ENCODE measurements around the gene ZNF576.
A peak's percentile ranks its signal among the peaks of the same experiment; 100 is the strongest.

Gene ZNF576

GRCh38 chr19:43636121-43636683 is 39.8 kb downstream of the ZNF576 start:
- H3K9ac ChIP-seq (ENCODE audit: low read length in 5 of 5), result no peak overlapping the region

GRCh38 chr19:43638214-43638994 is 42.0 kb downstream of the ZNF576 start:
- Histone ChIP-seq H3K9me3 (ENCODE audit: control insufficient read depth in 5 of 5, low read length in 5 of 5) (no peaks in the 10 kb centered on the region), H3K36me3 (ENCODE audit: control insufficient read depth in 5 of 5, insufficient read depth in 5 of 5, low read length in 5 of 5) (no peaks in the 10 kb centered on the region), H3K27me3 (ENCODE audit: control insufficient read depth in 5 of 5, insufficient read depth in 4 of 5, low read length in 5 of 5) (peaks cover 5 to 40% (median 31%) of the 10 kb centered on the region in 5 donors), H3K9ac (ENCODE audit: low read length in 5 of 5) (no peak overlapping the region), H3K4me1 (ENCODE audit: control insufficient read depth in 5 of 5, insufficient read depth in 5 of 5, low read length in 5 of 5) (peaks cover 4 to 14% (median 12%) of the 10 kb centered on the region in 5 donors), H3K4me3 (ENCODE audit: low read depth in 1 of 5, low read length in 5 of 5) (no peak overlapping the region), H3K27ac (ENCODE audit: low read depth, low read length) (no peak overlapping the region)

More at GRCh38 chr19:43636121-43636683, 39.8 kb downstream of the ZNF576 start:
- Histone ChIP-seq H3K9me3 (ENCODE audit: control insufficient read depth in 5 of 5, low read length in 5 of 5) (no peaks in the 10 kb centered on the region), H3K4me1 (ENCODE audit: control insufficient read depth in 5 of 5, insufficient read depth in 5 of 5, low read length in 5 of 5) (peaks cover 0 to 14% (median 12%) of the 10 kb centered on the region in 5 donors), H3K27ac (ENCODE audit: low read depth, low read length) (no peak overlapping the region), H3K4me3 (ENCODE audit: low read depth in 1 of 5, low read length in 5 of 5) (no peak overlapping the region), H3K36me3 (ENCODE audit: control insufficient read depth in 5 of 5, insufficient read depth in 5 of 5, low read length in 5 of 5) (no peaks in the 10 kb centered on the region), H3K27me3 (ENCODE audit: control insufficient read depth in 5 of 5, insufficient read depth in 4 of 5, low read length in 5 of 5) (peaks cover 5 to 34% (median 27%) of the 10 kb centered on the region in 5 donors)

GRCh38 chr19:43638995-43639518 is 42.7 kb downstream of the ZNF576 start:
- H3K4me1 ChIP-seq (ENCODE audit: control insufficient read depth in 5 of 5, insufficient read depth in 5 of 5, low read length in 5 of 5), result peaks cover 4 to 14% (median 12%) of the 10 kb centered on the region in 5 donors
- H3K36me3 ChIP-seq (ENCODE audit: control insufficient read depth in 5 of 5, insufficient read depth in 5 of 5, low read length in 5 of 5), result no peaks in the 10 kb centered on the region
- no peak overlapping the region for H3K9ac ChIP-seq (ENCODE audit: low read length in 5 of 5)
- no peak overlapping the region for H3K27ac ChIP-seq (ENCODE audit: low read depth, low read length)
- H3K9me3 ChIP-seq (ENCODE audit: control insufficient read depth in 5 of 5, low read length in 5 of 5), result no peaks in the 10 kb centered on the region
- H3K27me3 ChIP-seq (ENCODE audit: control insufficient read depth in 5 of 5, insufficient read depth in 4 of 5, low read length in 5 of 5), result peaks cover 5 to 40% (median 31%) of the 10 kb centered on the region in 5 donors
- H3K4me3 ChIP-seq (ENCODE audit: low read depth in 1 of 5, low read length in 5 of 5), result peak overlapping the region in 2 of 5 donors; percentile 17 to 45

- H3K36me3 ChIP-seq (ENCODE audit: control insufficient read depth in 5 of 5, insufficient read depth in 5 of 5, low read length in 5 of 5), result no peaks in the 10 kb centered on the region
- no peak within 1 kb of the TSS for H3K27ac ChIP-seq (ENCODE audit: low read depth, low read length)
- H3K4me3 ChIP-seq (ENCODE audit: low read depth in 1 of 5, low read length in 5 of 5), result peak within 1 kb of the TSS; percentile 45 to 78 (median 57)
- H3K9me3 ChIP-seq (ENCODE audit: control insufficient read depth in 5 of 5, low read length in 5 of 5), result no peaks in the 10 kb centered on the region
- peaks cover 4 to 14% (median 12%) of the 10 kb centered on the region in 5 donors for H3K4me1 ChIP-seq (ENCODE audit: control insufficient read depth in 5 of 5, insufficient read depth in 5 of 5, low read length in 5 of 5)
- H3K27me3 ChIP-seq (ENCODE audit: control insufficient read depth in 5 of 5, insufficient read depth in 4 of 5, low read length in 5 of 5), result peaks cover 4 to 40% (median 31%) of the 10 kb centered on the region in 5 donors
- H3K9ac ChIP-seq (ENCODE audit: low read length in 5 of 5), result peak within 1 kb of the TSS in 3 of 5 donors; percentile 16 to 55 (median 41)
Measured at GRCh38 chr19:43639519-43640423, 43.4 kb downstream of the ZNF576 start, which contains the start of gene CADM4. Gene CADM4 (minus strand): TSS chr19:43639850. CDS start chr19:43639790, 60 bp downstream.

- Histone ChIP-seq H3K36me3 (ENCODE audit: control insufficient read depth in 5 of 5, insufficient read depth in 5 of 5, low read length in 5 of 5) (no peaks in the 10 kb centered on the region), H3K27me3 (ENCODE audit: control insufficient read depth in 5 of 5, insufficient read depth in 4 of 5, low read length in 5 of 5) (peaks cover 0 to 38% (median 29%) of the 10 kb centered on the region in 5 donors), H3K4me3 (ENCODE audit: low read depth in 1 of 5, low read length in 5 of 5) (peak overlapping the region in 4 of 5 donors; percentile 56 to 78 (median 63)), H3K9me3 (ENCODE audit: control insufficient read depth in 5 of 5, low read length in 5 of 5) (no peaks in the 10 kb centered on the region), H3K27ac (ENCODE audit: low read depth, low read length) (no peak overlapping the region), H3K4me1 (ENCODE audit: control insufficient read depth in 5 of 5, insufficient read depth in 5 of 5, low read length in 5 of 5) (peaks cover 4 to 14% (median 12%) of the 10 kb centered on the region in 5 donors), H3K9ac (ENCODE audit: low read length in 5 of 5) (peak overlapping the region in 3 of 5 donors; percentile 16 to 55 (median 41))
Measured at GRCh38 chr19:43640424-43640757, 44.0 kb downstream of the ZNF576 start.

- H3K4me1 ChIP-seq (ENCODE audit: control insufficient read depth in 5 of 5, insufficient read depth in 5 of 5, low read length in 5 of 5), result peaks cover 4 to 14% (median 12%) of the 10 kb centered on the region in 5 donors
- peaks cover 0 to 2% (median 0%) of the 10 kb centered on the region in 5 donors for H3K9me3 ChIP-seq (ENCODE audit: control insufficient read depth in 5 of 5, low read length in 5 of 5)
- H3K36me3 ChIP-seq (ENCODE audit: control insufficient read depth in 5 of 5, insufficient read depth in 5 of 5, low read length in 5 of 5), result peaks cover 0 to 4% (median 0%) of the 10 kb centered on the region in 5 donors
- no peak overlapping the region for H3K4me3 ChIP-seq (ENCODE audit: low read depth in 1 of 5, low read length in 5 of 5)
- H3K27ac ChIP-seq (ENCODE audit: low read depth, low read length), result no peak overlapping the region
- peak overlapping the region in 1 of 5 donors; percentile 75 for H3K9ac ChIP-seq (ENCODE audit: low read length in 5 of 5)
- H3K27me3 ChIP-seq (ENCODE audit: control insufficient read depth in 5 of 5, insufficient read depth in 4 of 5, low read length in 5 of 5), result peaks cover 0 to 28% (median 26%) of the 10 kb centered on the region in 5 donors
Measured at GRCh38 chr19:43641333-43641732, 44.9 kb downstream of the ZNF576 start.

- Histone ChIP-seq H3K27ac (ENCODE audit: low read depth, low read length) (no peak overlapping the region), H3K9me3 (ENCODE audit: control insufficient read depth in 5 of 5, low read length in 5 of 5) (peaks cover 0 to 3% (median 0%) of the 10 kb centered on the region in 5 donors), H3K4me3 (ENCODE audit: low read depth in 1 of 5, low read length in 5 of 5) (no peak overlapping the region), H3K27me3 (ENCODE audit: control insufficient read depth in 5 of 5, insufficient read depth in 4 of 5, low read length in 5 of 5) (peaks cover 0 to 28% (median 24%) of the 10 kb centered on the region in 5 donors), H3K9ac (ENCODE audit: low read length in 5 of 5) (no peak overlapping the region), H3K36me3 (ENCODE audit: control insufficient read depth in 5 of 5, insufficient read depth in 5 of 5, low read length in 5 of 5) (peaks cover 0 to 9% (median 0%) of the 10 kb centered on the region in 5 donors), H3K4me1 (ENCODE audit: control insufficient read depth in 5 of 5, insufficient read depth in 5 of 5, low read length in 5 of 5) (peaks cover 4 to 14% (median 12%) of the 10 kb centered on the region in 5 donors)
Measured at GRCh38 chr19:43642531-43642930, 46.1 kb downstream of the ZNF576 start.

- peaks cover 0 to 13% (median 4%) of the 10 kb centered on the region in 5 donors for H3K36me3 ChIP-seq (ENCODE audit: control insufficient read depth in 5 of 5, insufficient read depth in 5 of 5, low read length in 5 of 5)
- H3K27ac ChIP-seq (ENCODE audit: low read depth, low read length), result no peak overlapping the region
- no peak overlapping the region for H3K4me3 ChIP-seq (ENCODE audit: low read depth in 1 of 5, low read length in 5 of 5)
- peaks cover 0 to 24% (median 22%) of the 10 kb centered on the region in 5 donors for H3K27me3 ChIP-seq (ENCODE audit: control insufficient read depth in 5 of 5, insufficient read depth in 4 of 5, low read length in 5 of 5)
- no peak overlapping the region for H3K9ac ChIP-seq (ENCODE audit: low read length in 5 of 5)
- H3K9me3 ChIP-seq (ENCODE audit: control insufficient read depth in 5 of 5, low read length in 5 of 5), result peaks cover 0 to 3% (median 0%) of the 10 kb centered on the region in 5 donors
- H3K4me1 ChIP-seq (ENCODE audit: control insufficient read depth in 5 of 5, insufficient read depth in 5 of 5, low read length in 5 of 5), result peaks cover 4 to 14% (median 12%) of the 10 kb centered on the region in 5 donors
Measured at GRCh38 chr19:43643326-43643725, 46.9 kb downstream of the ZNF576 start.

GRCh38 chr19:43644181-43644580 is 47.8 kb downstream of the ZNF576 start:
- Histone ChIP-seq H3K27me3 (ENCODE audit: control insufficient read depth in 5 of 5, insufficient read depth in 4 of 5, low read length in 5 of 5) (peaks cover 0 to 15% (median 14%) of the 10 kb centered on the region in 5 donors), H3K36me3 (ENCODE audit: control insufficient read depth in 5 of 5, insufficient read depth in 5 of 5, low read length in 5 of 5) (peaks cover 0 to 21% (median 12%) of the 10 kb centered on the region in 5 donors), H3K4me1 (ENCODE audit: control insufficient read depth in 5 of 5, insufficient read depth in 5 of 5, low read length in 5 of 5) (peaks cover 4 to 10% (median 9%) of the 10 kb centered on the region in 5 donors), H3K9ac (ENCODE audit: low read length in 5 of 5) (no peak overlapping the region), H3K9me3 (ENCODE audit: control insufficient read depth in 5 of 5, low read length in 5 of 5) (peaks cover 0 to 3% (median 0%) of the 10 kb centered on the region in 5 donors), H3K4me3 (ENCODE audit: low read depth in 1 of 5, low read length in 5 of 5) (no peak overlapping the region), H3K27ac (ENCODE audit: low read depth, low read length) (no peak overlapping the region)

Data from subcutaneous abdominal adipose tissue (tissue), 5 donors.